ENCODE measurements around the gene ADAM12.

DNA sequence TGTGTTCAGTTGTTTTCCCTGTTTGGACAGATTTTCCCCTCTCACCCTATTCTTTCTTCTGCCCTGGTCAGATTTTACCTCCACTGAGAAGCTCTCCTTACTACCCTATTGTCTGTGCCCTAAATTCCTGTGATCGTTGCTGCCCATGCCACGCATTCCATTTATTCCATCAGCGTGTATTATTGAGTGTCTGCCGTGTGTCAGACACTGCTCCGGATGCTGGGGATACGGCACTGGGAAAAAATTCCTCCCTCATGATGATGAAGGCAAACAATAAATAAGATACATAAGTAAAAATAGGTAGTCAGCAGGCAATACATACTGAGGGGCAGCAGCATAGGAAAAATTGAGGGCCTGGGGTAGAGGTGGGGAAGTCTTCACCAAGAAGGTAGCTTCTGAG lies 405.1 kb downstream of the ADAM12 start:
- TF ChIP-seq, protein P1, sequence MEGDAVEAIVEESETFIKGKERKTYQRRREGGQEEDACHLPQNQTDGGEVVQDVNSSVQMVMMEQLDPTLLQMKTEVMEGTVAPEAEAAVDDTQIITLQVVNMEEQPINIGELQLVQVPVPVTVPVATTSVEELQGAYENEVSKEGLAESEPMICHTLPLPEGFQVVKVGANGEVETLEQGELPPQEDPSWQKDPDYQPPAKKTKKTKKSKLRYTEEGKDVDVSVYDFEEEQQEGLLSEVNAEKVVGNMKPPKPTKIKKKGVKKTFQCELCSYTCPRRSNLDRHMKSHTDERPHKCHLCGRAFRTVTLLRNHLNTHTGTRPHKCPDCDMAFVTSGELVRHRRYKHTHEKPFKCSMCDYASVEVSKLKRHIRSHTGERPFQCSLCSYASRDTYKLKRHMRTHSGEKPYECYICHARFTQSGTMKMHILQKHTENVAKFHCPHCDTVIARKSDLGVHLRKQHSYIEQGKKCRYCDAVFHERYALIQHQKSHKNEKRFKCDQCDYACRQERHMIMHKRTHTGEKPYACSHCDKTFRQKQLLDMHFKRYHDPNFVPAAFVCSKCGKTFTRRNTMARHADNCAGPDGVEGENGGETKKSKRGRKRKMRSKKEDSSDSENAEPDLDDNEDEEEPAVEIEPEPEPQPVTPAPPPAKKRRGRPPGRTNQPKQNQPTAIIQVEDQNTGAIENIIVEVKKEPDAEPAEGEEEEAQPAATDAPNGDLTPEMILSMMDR (conservative IDR thresholded peaks at IDR 0.05; ENCODE audit: low read length), result no peak
- TF ChIP-seq EZH2phosphoT487 (IDR thresholded peaks at IDR 0.05; ENCODE audit: borderline replicate concordance), result no peak

Measured in Loucy (cell line).